SU-DHL-6 (cell line): ENCODE measurements around the gene MASP2.

Experiments
- H2AFZ ChIP-seq: fragments of 200-600 bp; sonication (generic); 2 replicates; pipeline ENCODE4 v1.6.1; 2014; ENCODE audit warnings: low read depth, mild to moderate bottlenecking, moderate library complexity, mixed read lengths, antibody characterized with exemption, low read length; ENCODE audit not compliant: severe bottlenecking
- H3F3A ChIP-seq: fragments of 200-600 bp; shearing (Covaris generic); 2 replicates; pipeline ENCODE4 v1.6.0; 2016; ENCODE audit warnings: antibody characterized with exemption, mild to moderate bottlenecking; ENCODE audit not compliant: insufficient read depth
- H3K27ac ChIP-seq: fragments of 200-600 bp; sonication (generic); 2 replicates; pipeline ENCODE4 v1.5.1; 2016; ENCODE audit warnings: low read depth, mild to moderate bottlenecking, low read length, moderate library complexity, mixed read lengths
- H3K27me3 ChIP-seq: fragments of 200-600 bp; sonication (generic), shearing (Covaris generic); 2 replicates; pipeline ENCODE4 v1.6.0; 2014; ENCODE audit warnings: mild to moderate bottlenecking, low read length
- H3K36me3 ChIP-seq: fragments of 200-600 bp; sonication (generic); 2 replicates; pipeline ENCODE4 v1.6.1; 2014; ENCODE audit warnings: mild to moderate bottlenecking, low read length, mixed read lengths
- H3K4me2 ChIP-seq: fragments of 300-600, 200-600 bp; shearing (Covaris generic), sonication (generic); 2 replicates; pipeline ENCODE4 v1.6.0; 2014; ENCODE audit warnings: low read length, low read depth, mild to moderate bottlenecking; ENCODE audit not compliant: poor library complexity, severe bottlenecking
- H3K4me3 ChIP-seq: fragments of 200-600 bp; sonication (generic); 2 replicates; pipeline ENCODE4 v1.5.1; 2014; ENCODE audit warnings: antibody characterized with exemption, low read length, mild to moderate bottlenecking, mixed read lengths; ENCODE audit not compliant: insufficient read depth, poor library complexity, severe bottlenecking
- H3K79me2 ChIP-seq: fragments of 200-600 bp; sonication (generic); 2 replicates; pipeline ENCODE4 v1.6.1; 2014; ENCODE audit warnings: mild to moderate bottlenecking, low read length, moderate library complexity; ENCODE audit not compliant: insufficient read depth
- H3K9ac ChIP-seq: fragments of 200-600 bp; sonication (generic); 2 replicates; pipeline ENCODE4 v1.7.0; 2014; ENCODE audit warnings: mild to moderate bottlenecking, low read length
- H3K9me2 ChIP-seq: fragments of 200-600 bp; sonication (generic); replicated peaks from 2 replicates; pipeline ENCODE4 v1.6.1; 2014; ENCODE audit warnings: low read length; ENCODE audit not compliant: insufficient read depth
- H3K9me3 ChIP-seq: fragments of 200-600 bp; sonication (generic); 2 replicates; pipeline ENCODE4 v1.6.1; 2014; ENCODE audit warnings: low read length, mixed read lengths; ENCODE audit not compliant: insufficient read depth
- H4K20me1 ChIP-seq: fragments of 200-600 bp; sonication (generic); 2 replicates; pipeline ENCODE4 v1.6.1; 2014; ENCODE audit warnings: low read depth, mild to moderate bottlenecking, antibody characterized with exemption, low read length, moderate library complexity, mixed read lengths
- CTCF ChIP-seq: fragments of 200-600 bp; sonication (generic); IDR thresholded peaks from one replicate; pipeline ENCODE4 v1.5.1; 2017; ENCODE audit warnings: antibody characterized with exemption, mild to moderate bottlenecking, low read length, moderate library complexity; ENCODE audit not compliant: insufficient read depth, poor library complexity, severe bottlenecking
- EZH2phosphoT487 ChIP-seq: fragments of 200-600 bp; sonication (generic), shearing (Covaris generic); conservative IDR thresholded peaks from 2 replicates; pipeline ENCODE4 v1.6.1; 2018; ENCODE audit warnings: mild to moderate bottlenecking, antibody characterized with exemption, low read length, moderate library complexity, mixed read lengths

The MASP2 gene

GRCh38 chr1:11068600-11069473 lies 21.8 kb upstream of the MASP2 start:
- H3K4me2 ChIP-seq, result no peak overlapping the region
- H3K36me3 ChIP-seq, result peaks cover 11% of the 10 kb centered on the region; the same call in 1 of the 2 replicates
- no peak overlapping the region for H3K9ac ChIP-seq
- H3K4me3 ChIP-seq, result no peak overlapping the region
- no peaks in the 10 kb centered on the region for H3K9me2 ChIP-seq
- no peak overlapping the region for H3K27ac ChIP-seq
- no peaks in the 10 kb centered on the region for H3K79me2 ChIP-seq
- TF ChIP-seq EZH2phosphoT487 (no peak), CTCF (no peak)
- no peaks in the 10 kb centered on the region for H3F3A ChIP-seq
- no peak overlapping the region for H2AFZ ChIP-seq
- no peaks in the 10 kb centered on the region for H3K27me3 ChIP-seq
- no peaks in the 10 kb centered on the region for H3K9me3 ChIP-seq
- no peaks in the 10 kb centered on the region for H4K20me1 ChIP-seq

GRCh38 chr1:11067716-11068599 lies 20.9 kb upstream of the MASP2 start:
- Histone ChIP-seq H3K27me3 (no peaks in the 10 kb centered on the region), H3F3A (0 out of 2 replicates have a peak, but pooled peaks cover 4% of the 10 kb centered on the region), H3K27ac (no peak overlapping the region), H2AFZ (no peak overlapping the region), H3K9me3 (no peaks in the 10 kb centered on the region), H3K9me2 (no peaks in the 10 kb centered on the region), H3K79me2 (no peaks in the 10 kb centered on the region), H4K20me1 (no peaks in the 10 kb centered on the region), H3K4me3 (no peak overlapping the region), H3K9ac (no peak overlapping the region), H3K4me2 (no peak overlapping the region), H3K36me3 (peaks cover 8% of the 10 kb centered on the region; the same call in 1 of the 2 replicates)
- TF ChIP-seq EZH2phosphoT487 (no peak), CTCF (no peak)

GRCh38 chr1:11065796-11066195 lies 18.8 kb upstream of the MASP2 start:
- no peaks in the 10 kb centered on the region for H4K20me1 ChIP-seq
- H3K9me2 ChIP-seq, result no peaks in the 10 kb centered on the region
- peaks cover 2% of the 10 kb centered on the region; the same call in 1 of the 2 replicates for H3K79me2 ChIP-seq
- H3F3A ChIP-seq, result peaks cover 9% of the 10 kb centered on the region
- H3K4me2 ChIP-seq, result no peak overlapping the region
- no peak for TF ChIP-seq EZH2phosphoT487
- no peak for TF ChIP-seq CTCF
- no peak overlapping the region for H3K4me3 ChIP-seq
- no peaks in the 10 kb centered on the region for H3K9me3 ChIP-seq
- no peak overlapping the region for H3K27ac ChIP-seq
- H3K36me3 ChIP-seq, result peaks cover 8% of the 10 kb centered on the region; the same call in 1 of the 2 replicates
- no peaks in the 10 kb centered on the region for H3K27me3 ChIP-seq
- H3K9ac ChIP-seq, result no peak overlapping the region
- H2AFZ ChIP-seq, result no peak overlapping the region
